HCT116 (cell line): Measurements from ENCODE around the gene CFAP161. TPM values are rescaled to one million over a fixed set of nuclear protein-coding genes. Genes with fewer than 3 reads are reported as not detected.

ENCODE experiments used
- ATAC-seq: fragments of 200-7000 bp; cut with Tn5 transposase; 2 replicates; pipeline ENCODE4 v1.9.1; 2020; ENCODE audit warnings: mild to moderate bottlenecking, moderate library complexity
- BruUV-seq: library from RNA; stranded (reverse); fragments of 400-500 nt; replicated peaks from 2 replicates; lab custom pipeline; 2021; lab: Mats Ljungman, UMichigan
- CTCF ChIA-PET: fragments of 300-600 bp; sonication (Branson Sonifier 250); formaldehyde crosslinking; loops from one replicate; lab custom pipeline; 2021; ENCODE audit warnings: antibody characterized with exemption; lab: Charles Lee
- POLR2A ChIA-PET: fragments of 300-600, 350-600 bp; sonication (Branson Sonifier 250); formaldehyde crosslinking; loops from one replicate; lab custom pipeline; 2021; ENCODE audit warnings: antibody characterized with exemption; lab: Charles Lee
- RAD21 ChIA-PET, 2 experiments: fragments of 300-600 bp; sonication (Branson Sonifier 250); formaldehyde crosslinking; loops; one replicate each; lab custom pipeline; 2023; ENCODE audit warnings: low total read pairs in 2 of 2; ENCODE audit not compliant: uncharacterized antibody in 2 of 2, unreplicated experiment in 2 of 2, low non-redundant PET in 1 of 2; lab: Charles Lee
- DNase-seq: peaks from one replicate; pipeline ENCODE4 v3.0.0-alpha.2; 2010; ENCODE audit warnings: low read depth, low spot score
- H2AFZ ChIP-seq: fragments of 200-600 bp; shearing (Covaris generic), sonication (generic); 2 replicates; pipeline ENCODE4 v1.6.1; 2017; ENCODE audit warnings: low read depth, mixed run types, mixed read lengths, antibody characterized with exemption, low read length; ENCODE audit not compliant: poor library complexity, severe bottlenecking
- H3K27ac ChIP-seq: 2 replicates; pipeline ENCODE4 v1.5.1; 2012; ENCODE audit warnings: low read depth, low read length
- H3K27me3 ChIP-seq: fragments of 200-600 bp; sonication (generic); 2 replicates; pipeline ENCODE4 v1.6.1; 2016; ENCODE audit warnings: mixed run types, low read length, mixed read lengths; ENCODE audit not compliant: insufficient read depth
- H3K36me3 ChIP-seq, 2 experiments: fragments of 200-500 bp in 1 of 2; fragments of 200-600 bp in 1 of 2; sonication (Bioruptor generic) in 1 of 2; sonication (generic) in 1 of 2; 2 replicates each; pipeline versions ENCODE4 v1.5.1 to v1.6.1; 2014 to 2016; ENCODE audit warnings: low read length in 2 of 2, inconsistent platforms in 1 of 2, mixed read lengths in 1 of 2, mixed run types in 1 of 2; ENCODE audit not compliant: insufficient read depth in 2 of 2, control insufficient read depth in 1 of 2
- H3K4me1 ChIP-seq, 2 experiments: fragments of 200-600 bp in 1 of 2; sonication (generic) in 1 of 2; 2 replicates each; pipeline versions ENCODE4 v1.5.1 to v1.6.1; 2012 to 2017; ENCODE audit warnings: low read length in 2 of 2, inconsistent platforms in 1 of 2, mild to moderate bottlenecking in 1 of 2, mixed read lengths in 1 of 2, mixed run types in 1 of 2, moderate library complexity in 1 of 2; ENCODE audit not compliant: insufficient read depth in 2 of 2, control insufficient read depth in 1 of 2
- H3K4me2 ChIP-seq: fragments of 200-600 bp; sonication (generic); 2 replicates; pipeline ENCODE4 v1.6.1; 2017; ENCODE audit warnings: mixed run types, low read length, mixed read lengths
- H3K4me3 ChIP-seq, 2 experiments: fragments of 200-600 bp in 1 of 2; sonication (generic) in 1 of 2; replicated peaks in 1 of 2; 2 replicates each; pipeline ENCODE4 v1.5.1; 2011 to 2016; ENCODE audit warnings: low read length in 2 of 2, control low read depth in 1 of 2, low read depth in 1 of 2, mild to moderate bottlenecking in 1 of 2, mixed read lengths in 1 of 2, mixed run types in 1 of 2
- H3K79me2 ChIP-seq: fragments of 200-600 bp; sonication (generic); 2 replicates; pipeline ENCODE4 v1.6.1; 2017; ENCODE audit warnings: mild to moderate bottlenecking, mixed run types, low read length, moderate library complexity, mixed read lengths; ENCODE audit not compliant: insufficient read depth
- H3K9ac ChIP-seq: fragments of 200-600 bp; sonication (generic); 2 replicates; pipeline ENCODE4 v1.6.1; 2016; ENCODE audit warnings: low read length, mixed read lengths
- H3K9me2 ChIP-seq: fragments of 200-600 bp; sonication (generic), shearing (Covaris generic); 2 replicates; pipeline ENCODE4 v1.6.1; 2017; ENCODE audit warnings: mixed run types, mild to moderate bottlenecking, moderate library complexity; ENCODE audit not compliant: insufficient read depth
- H3K9me3 ChIP-seq, 2 experiments: fragments of 200-500 bp in 1 of 2; fragments of 200-600 bp in 1 of 2; sonication (Bioruptor generic) in 1 of 2; sonication (generic) in 1 of 2; 2 replicates each; pipeline ENCODE4 v1.6.1; 2014 to 2017; ENCODE audit warnings: low read length in 2 of 2, mixed read lengths in 2 of 2, inconsistent platforms in 1 of 2, low read depth in 1 of 2, mild to moderate bottlenecking in 1 of 2, mixed run types in 1 of 2, moderate library complexity in 1 of 2; ENCODE audit not compliant: control insufficient read depth in 1 of 2, insufficient read depth in 1 of 2
- H4K20me1 ChIP-seq: fragments of 200-600 bp; sonication (generic), shearing (Covaris generic); 2 replicates; pipeline ENCODE4 v1.6.1; 2017; ENCODE audit warnings: mixed run types, mild to moderate bottlenecking, moderate library complexity; ENCODE audit not compliant: insufficient read depth
- CBX3 ChIP-seq: IDR thresholded peaks from 2 replicates; pipeline ENCODE4 v1.6.1; 2012; ENCODE audit warnings: low read depth
- EGR1 ChIP-seq: IDR thresholded peaks from 2 replicates; pipeline ENCODE4 v1.6.1; 2012; ENCODE audit warnings: low read depth
- ELF1 ChIP-seq: IDR thresholded peaks from 2 replicates; pipeline ENCODE4 v1.6.1; 2012; ENCODE audit warnings: low read depth, borderline replicate concordance
- EZH2 ChIP-seq: fragments of 200-600 bp; sonication (generic); IDR thresholded peaks from 2 replicates; pipeline ENCODE4 v1.6.1; 2017; ENCODE audit warnings: antibody characterized with exemption, mixed run types
- FOSL1 ChIP-seq: IDR thresholded peaks from 2 replicates; pipeline ENCODE4 v1.6.1; 2012; ENCODE audit warnings: low read depth
- POLR2A ChIP-seq: IDR thresholded peaks from 2 replicates; pipeline ENCODE4 v1.7.0; 2011; ENCODE audit warnings: borderline replicate concordance; ENCODE audit not compliant: insufficient read depth, insufficient read length; ENCODE audit errors: extremely low read depth
- SIN3A ChIP-seq: IDR thresholded peaks from 2 replicates; pipeline ENCODE4 v1.6.1; 2012; ENCODE audit warnings: low read depth
- SP1 ChIP-seq: IDR thresholded peaks from 2 replicates; pipeline ENCODE4 v1.6.1; 2012; ENCODE audit warnings: low read depth
- SRF ChIP-seq: IDR thresholded peaks from 2 replicates; pipeline ENCODE4 v1.6.1; 2012; ENCODE audit warnings: low read depth
- TCF7L2 ChIP-seq: IDR thresholded peaks from 2 replicates; pipeline ENCODE4 v1.7.0; 2011; ENCODE audit warnings: borderline replicate concordance, inconsistent platforms; ENCODE audit not compliant: insufficient read depth, insufficient read length; ENCODE audit errors: extremely low read depth
- ZNF274 ChIP-seq: fragments of 200-500 bp; sonication (Bioruptor generic); IDR thresholded peaks from 2 replicates; pipeline ENCODE4 v1.6.1; 2014; ENCODE audit warnings: mild to moderate bottlenecking, low read depth, low read length, inconsistent platforms
- intact Hi-C: fragments of 100-400 bp; cut with micrococcal nuclease; formaldehyde crosslinking; loops from 2 replicates; pipeline ENCODE4 v1.10.0; 2022
- total RNA-seq: library from RNA; stranded (reverse); gene quantifications from one replicate; pipeline ENCODE4 v1.2.1, GENCODE V29; 2021; ENCODE audit not compliant: unreplicated experiment
- TF ChIP-seq, protein P1 (sequence below): IDR thresholded peaks from 2 replicates; pipeline ENCODE4 v1.6.1; 2012
- TF ChIP-seq, protein P2 (sequence below): IDR thresholded peaks from 2 replicates; pipeline ENCODE4 v1.6.1; 2012
- TF ChIP-seq, protein P3 (sequence below): IDR thresholded peaks from 2 replicates; pipeline ENCODE4 v1.6.1; 2011; ENCODE audit warnings: mild to moderate bottlenecking, low read length, moderate library complexity; ENCODE audit not compliant: insufficient replicate concordance; ENCODE audit errors: extremely low read depth
- TF ChIP-seq, protein P4 (sequence below): IDR thresholded peaks from 2 replicates; pipeline ENCODE4 v1.6.1; 2012; ENCODE audit warnings: low read depth

Gene CFAP161
- total RNA-seq, 1 experiment from 2014 or later = 0.15 TPM

DNA sequence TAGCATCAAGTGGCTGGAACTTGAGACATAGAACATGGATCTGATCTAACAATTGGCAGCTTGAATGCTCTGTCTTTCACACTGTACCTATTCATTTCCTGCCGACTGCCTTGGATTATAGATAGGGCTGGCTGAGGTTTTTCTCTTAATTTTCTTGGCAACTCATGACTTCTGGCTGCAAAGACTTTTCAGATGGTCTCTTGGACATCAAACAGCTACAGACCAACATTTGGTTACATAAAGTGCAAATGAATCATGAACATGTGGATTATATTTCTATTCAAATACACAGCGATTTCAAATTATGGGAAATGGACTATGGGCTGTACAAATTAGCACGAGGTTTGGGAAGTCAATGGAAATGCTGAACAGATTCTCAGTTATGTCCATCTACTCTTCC is 36.4 kb downstream of the CFAP161 start (continued):
- TF ChIP-seq, protein P1, sequence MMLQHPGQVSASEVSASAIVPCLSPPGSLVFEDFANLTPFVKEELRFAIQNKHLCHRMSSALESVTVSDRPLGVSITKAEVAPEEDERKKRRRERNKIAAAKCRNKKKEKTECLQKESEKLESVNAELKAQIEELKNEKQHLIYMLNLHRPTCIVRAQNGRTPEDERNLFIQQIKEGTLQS = no peak
- TF ChIP-seq SRF = no peak
- no peak for TF ChIP-seq ELF1
- TF ChIP-seq, protein P2, sequence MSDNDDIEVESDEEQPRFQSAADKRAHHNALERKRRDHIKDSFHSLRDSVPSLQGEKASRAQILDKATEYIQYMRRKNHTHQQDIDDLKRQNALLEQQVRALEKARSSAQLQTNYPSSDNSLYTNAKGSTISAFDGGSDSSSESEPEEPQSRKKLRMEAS = no peak
- no peak for TF ChIP-seq CBX3
- TF ChIP-seq SIN3A = no peak
- TF ChIP-seq SP1 = no peak
- no peak for TF ChIP-seq ZNF274
- no peak for TF ChIP-seq FOSL1

DNA sequence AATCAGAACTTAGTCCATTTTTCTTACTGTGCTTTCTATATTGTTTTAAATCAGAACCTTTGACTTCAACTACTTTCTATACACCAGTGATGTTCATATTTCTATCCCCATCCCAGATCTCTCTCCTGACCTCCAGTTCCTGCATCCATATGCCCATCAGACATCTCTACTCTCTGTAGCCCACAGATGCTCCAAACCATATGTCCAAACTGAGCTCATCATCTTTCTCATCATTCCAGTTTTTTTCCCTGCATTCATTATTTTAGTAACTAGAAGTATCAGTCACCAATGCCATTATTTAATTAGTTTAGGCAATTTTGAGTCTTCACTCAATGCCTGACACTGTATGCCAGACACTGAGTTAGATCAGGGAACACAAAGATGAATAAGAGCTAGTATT is 37.2 kb downstream of the CFAP161 start:
- H3K9ac ChIP-seq = no peak overlapping the region
- H3K4me1 ChIP-seq = no peaks in the 10 kb centered on the region
- H4K20me1 ChIP-seq = no peaks in the 10 kb centered on the region
- no TSS peak for BruUV-seq
- no peaks in the 10 kb centered on the region for H3K9me2 ChIP-seq
- no peak overlapping the region for H3K4me3 ChIP-seq
- intact Hi-C loops = no loop called here
- no peak overlapping the region for H2AFZ ChIP-seq
- TF ChIP-seq, protein P3, sequence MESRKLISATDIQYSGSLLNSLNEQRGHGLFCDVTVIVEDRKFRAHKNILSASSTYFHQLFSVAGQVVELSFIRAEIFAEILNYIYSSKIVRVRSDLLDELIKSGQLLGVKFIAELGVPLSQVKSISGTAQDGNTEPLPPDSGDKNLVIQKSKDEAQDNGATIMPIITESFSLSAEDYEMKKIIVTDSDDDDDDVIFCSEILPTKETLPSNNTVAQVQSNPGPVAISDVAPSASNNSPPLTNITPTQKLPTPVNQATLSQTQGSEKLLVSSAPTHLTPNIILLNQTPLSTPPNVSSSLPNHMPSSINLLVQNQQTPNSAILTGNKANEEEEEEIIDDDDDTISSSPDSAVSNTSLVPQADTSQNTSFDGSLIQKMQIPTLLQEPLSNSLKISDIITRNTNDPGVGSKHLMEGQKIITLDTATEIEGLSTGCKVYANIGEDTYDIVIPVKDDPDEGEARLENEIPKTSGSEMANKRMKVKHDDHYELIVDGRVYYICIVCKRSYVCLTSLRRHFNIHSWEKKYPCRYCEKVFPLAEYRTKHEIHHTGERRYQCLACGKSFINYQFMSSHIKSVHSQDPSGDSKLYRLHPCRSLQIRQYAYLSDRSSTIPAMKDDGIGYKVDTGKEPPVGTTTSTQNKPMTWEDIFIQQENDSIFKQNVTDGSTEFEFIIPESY = no peak
- TF ChIP-seq EGR1 (no peak), POLR2A (no peak), TCF7L2 (no peak), EZH2 (no peak)
- TF ChIP-seq, protein P2 = no peak
- TF ChIP-seq, protein P4, sequence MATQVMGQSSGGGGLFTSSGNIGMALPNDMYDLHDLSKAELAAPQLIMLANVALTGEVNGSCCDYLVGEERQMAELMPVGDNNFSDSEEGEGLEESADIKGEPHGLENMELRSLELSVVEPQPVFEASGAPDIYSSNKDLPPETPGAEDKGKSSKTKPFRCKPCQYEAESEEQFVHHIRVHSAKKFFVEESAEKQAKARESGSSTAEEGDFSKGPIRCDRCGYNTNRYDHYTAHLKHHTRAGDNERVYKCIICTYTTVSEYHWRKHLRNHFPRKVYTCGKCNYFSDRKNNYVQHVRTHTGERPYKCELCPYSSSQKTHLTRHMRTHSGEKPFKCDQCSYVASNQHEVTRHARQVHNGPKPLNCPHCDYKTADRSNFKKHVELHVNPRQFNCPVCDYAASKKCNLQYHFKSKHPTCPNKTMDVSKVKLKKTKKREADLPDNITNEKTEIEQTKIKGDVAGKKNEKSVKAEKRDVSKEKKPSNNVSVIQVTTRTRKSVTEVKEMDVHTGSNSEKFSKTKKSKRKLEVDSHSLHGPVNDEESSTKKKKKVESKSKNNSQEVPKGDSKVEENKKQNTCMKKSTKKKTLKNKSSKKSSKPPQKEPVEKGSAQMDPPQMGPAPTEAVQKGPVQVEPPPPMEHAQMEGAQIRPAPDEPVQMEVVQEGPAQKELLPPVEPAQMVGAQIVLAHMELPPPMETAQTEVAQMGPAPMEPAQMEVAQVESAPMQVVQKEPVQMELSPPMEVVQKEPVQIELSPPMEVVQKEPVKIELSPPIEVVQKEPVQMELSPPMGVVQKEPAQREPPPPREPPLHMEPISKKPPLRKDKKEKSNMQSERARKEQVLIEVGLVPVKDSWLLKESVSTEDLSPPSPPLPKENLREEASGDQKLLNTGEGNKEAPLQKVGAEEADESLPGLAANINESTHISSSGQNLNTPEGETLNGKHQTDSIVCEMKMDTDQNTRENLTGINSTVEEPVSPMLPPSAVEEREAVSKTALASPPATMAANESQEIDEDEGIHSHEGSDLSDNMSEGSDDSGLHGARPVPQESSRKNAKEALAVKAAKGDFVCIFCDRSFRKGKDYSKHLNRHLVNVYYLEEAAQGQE = no peak
- RAD21 ChIA-PET = no interaction called here
- no peaks in the 10 kb centered on the region for H3K36me3 ChIP-seq
- H3K27ac ChIP-seq = no peak overlapping the region
- no peak overlapping the region for H3K4me2 ChIP-seq
- POLR2A ChIA-PET = no interaction called here
- peaks cover 30% of the 10 kb centered on the region for H3K27me3 ChIP-seq
- no peak for ATAC-seq
- CTCF ChIA-PET = interaction anchor here (1.0 to 1.2 kb wide), 2 partner anchors 16 to 94 kb away, joined by 3 read pairs; no protein-coding TSS in a partner anchor
- no peaks in the 10 kb centered on the region for H3K9me3 ChIP-seq
- no peaks in the 10 kb centered on the region for H3K79me2 ChIP-seq
- DNase-seq = no peak
